ENCODE results near the gene C3orf22. TPM values are rescaled to one million over a fixed set of nuclear protein-coding genes. Genes with fewer than 3 reads are reported as not detected.

The C3orf22 gene
- total RNA-seq, 1 donor from 2014 or later, result not detected

- ChIA-PET CTCF (no interaction called here), POLR2A (no interaction called here)
- intact Hi-C loops (cut with micrococcal nuclease), result no loop called here
- TF ChIP-seq CTCF (IDR thresholded peaks at IDR 0.05), result no peak
- no peaks in the 10 kb centered on the region for H3K9me3 Mint-ChIP-seq
- no peaks in the 10 kb centered on the region for H3K27me3 Mint-ChIP-seq
- ATAC-seq (ENCODE audit: low read depth), result no peak
- H3K27ac Mint-ChIP-seq, result no peak overlapping the region
- H3K4me3 Mint-ChIP-seq, result no peak overlapping the region
- no peaks in the 10 kb centered on the region for H3K4me1 Mint-ChIP-seq
- peak; percentile 12 for DNase-seq
- no peaks in the 10 kb centered on the region for H3K36me3 Mint-ChIP-seq (ENCODE audit: low read depth)
These were observed 16.9 kb downstream of the C3orf22 start for GRCh38 chr3:126541628-126542339.

- POLR2A ChIA-PET, result no interaction called here
- no peak for ATAC-seq (ENCODE audit: low read depth)
- Mint-ChIP-seq H3K4me1 (no peaks in the 10 kb centered on the region), H3K4me3 (no peak overlapping the region), H3K27ac (no peak overlapping the region), H3K27me3 (no peaks in the 10 kb centered on the region), H3K9me3 (no peaks in the 10 kb centered on the region), H3K36me3 (ENCODE audit: low read depth) (no peaks in the 10 kb centered on the region)
- no peak for TF ChIP-seq CTCF (IDR thresholded peaks at IDR 0.05)
- intact Hi-C loops (cut with micrococcal nuclease), result no loop called here
- DNase-seq, result no peak
- CTCF ChIA-PET, result no interaction called here
These were observed 17.6 kb downstream of the C3orf22 start for GRCh38 chr3:126540951-126541627.

GRCh38 chr3:126540342-126540849, 18.3 kb downstream of the C3orf22 start:
- Mint-ChIP-seq H3K9me3 (no peaks in the 10 kb centered on the region), H3K36me3 (ENCODE audit: low read depth) (no peaks in the 10 kb centered on the region), H3K4me1 (no peaks in the 10 kb centered on the region), H3K4me3 (no peak overlapping the region), H3K27me3 (no peaks in the 10 kb centered on the region), H3K27ac (no peak overlapping the region)
- TF ChIP-seq CTCF (IDR thresholded peaks at IDR 0.05), result no peak
- CTCF ChIA-PET, result no interaction called here
- POLR2A ChIA-PET, result no interaction called here
- intact Hi-C loops (cut with micrococcal nuclease), result no loop called here
- ATAC-seq (ENCODE audit: low read depth), result no peak
- DNase-seq, result peak; percentile 1

- DNase-seq (no peak), ATAC-seq (ENCODE audit: low read depth) (no peak)
- H3K4me3 Mint-ChIP-seq, result no peak overlapping the region
- H3K27ac Mint-ChIP-seq, result no peak overlapping the region
- no peaks in the 10 kb centered on the region for H3K4me1 Mint-ChIP-seq
- no peak for TF ChIP-seq CTCF (IDR thresholded peaks at IDR 0.05)
- H3K27me3 Mint-ChIP-seq, result no peaks in the 10 kb centered on the region
- no peaks in the 10 kb centered on the region for H3K36me3 Mint-ChIP-seq (ENCODE audit: low read depth)
- ChIA-PET POLR2A (no interaction called here), CTCF (no interaction called here)
- no peaks in the 10 kb centered on the region for H3K9me3 Mint-ChIP-seq
- intact Hi-C loops (cut with micrococcal nuclease), result no loop called here
These were observed 19.0 kb downstream of the C3orf22 start for GRCh38 chr3:126539558-126540250.

- ChIA-PET CTCF (no interaction called here), POLR2A (no interaction called here)
- DNase-seq (peak; percentile 3), ATAC-seq (ENCODE audit: low read depth) (no peak)
- no peak overlapping the region for H3K27ac Mint-ChIP-seq
- no peaks in the 10 kb centered on the region for H3K36me3 Mint-ChIP-seq (ENCODE audit: low read depth)
- no peak overlapping the region for H3K4me3 Mint-ChIP-seq
- H3K27me3 Mint-ChIP-seq, result no peaks in the 10 kb centered on the region
- no peaks in the 10 kb centered on the region for H3K9me3 Mint-ChIP-seq
- TF ChIP-seq CTCF (IDR thresholded peaks at IDR 0.05), result no peak
- intact Hi-C loops (cut with micrococcal nuclease), result no loop called here
- H3K4me1 Mint-ChIP-seq, result no peaks in the 10 kb centered on the region
These were observed 19.8 kb downstream of the C3orf22 start for GRCh38 chr3:126538966-126539365.
